DND-41 (cell line): ENCODE data around the gene SLC6A18.

Source experiments
- ATAC-seq: fragments of 200-7000 bp; cut with Tn5 transposase; 3 replicates; pipeline ENCODE4 v1.9.1; 2021; ENCODE audit warnings: low read depth; ENCODE audit not compliant: insufficient read depth
- DNase-seq: peaks from one replicate; pipeline ENCODE4 v3.0.0-alpha.2; 2020
- H2AFZ ChIP-seq: 2 replicates; pipeline ENCODE4 v1.6.0; 2012; ENCODE audit warnings: low read depth, low read length
- H3K27ac ChIP-seq: 2 replicates; pipeline ENCODE4 v1.5.1; 2012; ENCODE audit warnings: low read length, inconsistent platforms
- H3K27me3 ChIP-seq: fragments of 200-600 bp; sonication (generic); 2 replicates; pipeline ENCODE4 v1.6.0; 2012; ENCODE audit warnings: low read length, mild to moderate bottlenecking, inconsistent platforms; ENCODE audit not compliant: insufficient read depth, poor library complexity
- H3K36me3 ChIP-seq: 2 replicates; pipeline ENCODE4 v1.5.1; 2012; ENCODE audit warnings: low read length, inconsistent platforms; ENCODE audit not compliant: insufficient read depth
- H3K4me1 ChIP-seq: 2 replicates; pipeline ENCODE4 v1.5.1; 2012; ENCODE audit warnings: mild to moderate bottlenecking, low read length; ENCODE audit not compliant: insufficient read depth
- H3K4me2 ChIP-seq: 2 replicates; pipeline ENCODE4 v1.6.0; 2012; ENCODE audit warnings: mild to moderate bottlenecking, moderate library complexity, low read length, inconsistent platforms; ENCODE audit not compliant: insufficient read depth
- H3K4me3 ChIP-seq, 2 experiments: fragments of 200-600 bp in 1 of 2; shearing (Covaris generic) in 1 of 2; 2 replicates each; pipeline ENCODE4 v1.5.1; 2012 to 2016; ENCODE audit warnings: inconsistent platforms in 2 of 2, low read length in 2 of 2, mild to moderate bottlenecking in 2 of 2, low read depth in 1 of 2, moderate library complexity in 1 of 2
- H3K79me2 ChIP-seq: 2 replicates; pipeline ENCODE4 v1.6.0; 2012; ENCODE audit warnings: low read length, inconsistent platforms; ENCODE audit not compliant: insufficient read depth
- H3K9ac ChIP-seq: 2 replicates; pipeline ENCODE4 v1.6.0; 2012; ENCODE audit warnings: low read depth, mild to moderate bottlenecking, inconsistent platforms, low read length, moderate library complexity
- H3K9me3 ChIP-seq: 2 replicates; pipeline ENCODE4 v1.5.1; 2012; ENCODE audit warnings: low read length, moderate library complexity, mild to moderate bottlenecking, inconsistent platforms; ENCODE audit not compliant: insufficient read depth, severe bottlenecking
- H4K20me1 ChIP-seq: 2 replicates; pipeline ENCODE4 v1.6.0; 2012; ENCODE audit warnings: low read length; ENCODE audit not compliant: insufficient read depth
- EZH2 ChIP-seq: IDR thresholded peaks from 3 replicates; pipeline ENCODE4 v1.6.1; 2012; ENCODE audit warnings: borderline replicate concordance, low read depth, mild to moderate bottlenecking, moderate library complexity, low read length, inconsistent platforms; ENCODE audit not compliant: severe bottlenecking
- TF ChIP-seq, protein P1 (sequence below): IDR thresholded peaks from 2 replicates; pipeline ENCODE4 v1.5.1; 2012; ENCODE audit warnings: borderline replicate concordance, low read length, moderate library complexity, mild to moderate bottlenecking; ENCODE audit not compliant: poor library complexity, severe bottlenecking; ENCODE audit errors: extremely low read depth

The SLC6A18 gene

DNA sequence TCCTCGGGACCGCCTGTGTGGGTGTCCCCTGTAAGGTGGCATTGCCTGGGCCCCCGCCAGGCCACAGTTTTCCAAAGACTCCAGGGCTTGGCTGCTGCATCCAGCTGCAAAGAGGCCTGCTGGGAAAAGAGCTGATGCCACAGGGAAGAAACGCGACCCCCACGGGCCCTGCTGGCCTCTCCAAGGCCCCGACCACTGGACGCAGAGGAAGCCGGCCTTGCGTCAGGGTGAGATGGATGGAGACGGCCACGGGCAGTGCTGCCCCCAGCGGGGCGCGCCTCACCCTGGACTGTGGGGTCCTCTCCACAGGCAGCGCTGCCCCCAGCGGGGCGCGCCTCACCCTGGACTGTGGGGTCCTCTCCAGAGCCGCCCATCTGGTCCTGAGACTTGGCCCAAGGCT, 45.1 kb upstream of the SLC6A18 start:
- Histone ChIP-seq H3K36me3 (no peaks in the 10 kb centered on the region), H3K27ac (no peak overlapping the region), H3K4me2 (no peak overlapping the region), H4K20me1 (no peaks in the 10 kb centered on the region), H3K4me1 (no peaks in the 10 kb centered on the region), H3K79me2 (no peaks in the 10 kb centered on the region), H3K4me3 (no peak overlapping the region), H2AFZ (no peak overlapping the region), H3K27me3 (no peaks in the 10 kb centered on the region), H3K9me3 (no peaks in the 10 kb centered on the region), H3K9ac (no peak overlapping the region)
- ATAC-seq (no peak), DNase-seq (no peak)
- TF ChIP-seq, protein P1, sequence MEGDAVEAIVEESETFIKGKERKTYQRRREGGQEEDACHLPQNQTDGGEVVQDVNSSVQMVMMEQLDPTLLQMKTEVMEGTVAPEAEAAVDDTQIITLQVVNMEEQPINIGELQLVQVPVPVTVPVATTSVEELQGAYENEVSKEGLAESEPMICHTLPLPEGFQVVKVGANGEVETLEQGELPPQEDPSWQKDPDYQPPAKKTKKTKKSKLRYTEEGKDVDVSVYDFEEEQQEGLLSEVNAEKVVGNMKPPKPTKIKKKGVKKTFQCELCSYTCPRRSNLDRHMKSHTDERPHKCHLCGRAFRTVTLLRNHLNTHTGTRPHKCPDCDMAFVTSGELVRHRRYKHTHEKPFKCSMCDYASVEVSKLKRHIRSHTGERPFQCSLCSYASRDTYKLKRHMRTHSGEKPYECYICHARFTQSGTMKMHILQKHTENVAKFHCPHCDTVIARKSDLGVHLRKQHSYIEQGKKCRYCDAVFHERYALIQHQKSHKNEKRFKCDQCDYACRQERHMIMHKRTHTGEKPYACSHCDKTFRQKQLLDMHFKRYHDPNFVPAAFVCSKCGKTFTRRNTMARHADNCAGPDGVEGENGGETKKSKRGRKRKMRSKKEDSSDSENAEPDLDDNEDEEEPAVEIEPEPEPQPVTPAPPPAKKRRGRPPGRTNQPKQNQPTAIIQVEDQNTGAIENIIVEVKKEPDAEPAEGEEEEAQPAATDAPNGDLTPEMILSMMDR, result no peak
- no peak for TF ChIP-seq EZH2

DNA sequence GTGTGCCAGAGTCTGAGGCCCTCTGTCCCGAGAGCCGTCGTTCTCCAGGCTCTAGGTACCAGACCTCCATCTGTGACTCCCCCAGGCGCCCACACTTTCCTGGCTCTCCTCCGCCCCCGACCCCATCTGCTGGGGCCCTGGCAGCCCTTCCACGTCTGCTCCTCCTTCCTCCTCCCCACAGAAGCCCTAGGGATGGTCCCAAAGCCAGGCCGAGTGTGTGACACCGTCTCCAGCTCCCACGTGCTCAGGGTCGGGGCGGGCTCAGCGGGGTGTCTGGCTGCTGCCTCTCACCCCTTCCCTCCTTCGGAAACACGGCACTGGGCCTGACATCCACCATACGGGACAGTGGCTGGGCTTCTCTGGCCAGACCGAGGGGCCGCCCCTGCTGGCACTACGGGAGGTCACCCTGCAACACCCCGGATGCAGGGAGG, 44.3 kb upstream of the SLC6A18 start:
- no peaks in the 10 kb centered on the region for H3K79me2 ChIP-seq
- ATAC-seq (no peak), DNase-seq (no peak)
- no peaks in the 10 kb centered on the region for H3K9me3 ChIP-seq
- no peaks in the 10 kb centered on the region for H3K36me3 ChIP-seq
- no peak overlapping the region for H3K9ac ChIP-seq
- no peak overlapping the region for H3K4me3 ChIP-seq
- H4K20me1 ChIP-seq, result no peaks in the 10 kb centered on the region
- no peak overlapping the region for H2AFZ ChIP-seq
- no peak overlapping the region for H3K27ac ChIP-seq
- no peaks in the 10 kb centered on the region for H3K4me1 ChIP-seq
- no peaks in the 10 kb centered on the region for H3K27me3 ChIP-seq
- H3K4me2 ChIP-seq, result no peak overlapping the region
- TF ChIP-seq EZH2, result no peak
- TF ChIP-seq, protein P1, result no peak

DNA sequence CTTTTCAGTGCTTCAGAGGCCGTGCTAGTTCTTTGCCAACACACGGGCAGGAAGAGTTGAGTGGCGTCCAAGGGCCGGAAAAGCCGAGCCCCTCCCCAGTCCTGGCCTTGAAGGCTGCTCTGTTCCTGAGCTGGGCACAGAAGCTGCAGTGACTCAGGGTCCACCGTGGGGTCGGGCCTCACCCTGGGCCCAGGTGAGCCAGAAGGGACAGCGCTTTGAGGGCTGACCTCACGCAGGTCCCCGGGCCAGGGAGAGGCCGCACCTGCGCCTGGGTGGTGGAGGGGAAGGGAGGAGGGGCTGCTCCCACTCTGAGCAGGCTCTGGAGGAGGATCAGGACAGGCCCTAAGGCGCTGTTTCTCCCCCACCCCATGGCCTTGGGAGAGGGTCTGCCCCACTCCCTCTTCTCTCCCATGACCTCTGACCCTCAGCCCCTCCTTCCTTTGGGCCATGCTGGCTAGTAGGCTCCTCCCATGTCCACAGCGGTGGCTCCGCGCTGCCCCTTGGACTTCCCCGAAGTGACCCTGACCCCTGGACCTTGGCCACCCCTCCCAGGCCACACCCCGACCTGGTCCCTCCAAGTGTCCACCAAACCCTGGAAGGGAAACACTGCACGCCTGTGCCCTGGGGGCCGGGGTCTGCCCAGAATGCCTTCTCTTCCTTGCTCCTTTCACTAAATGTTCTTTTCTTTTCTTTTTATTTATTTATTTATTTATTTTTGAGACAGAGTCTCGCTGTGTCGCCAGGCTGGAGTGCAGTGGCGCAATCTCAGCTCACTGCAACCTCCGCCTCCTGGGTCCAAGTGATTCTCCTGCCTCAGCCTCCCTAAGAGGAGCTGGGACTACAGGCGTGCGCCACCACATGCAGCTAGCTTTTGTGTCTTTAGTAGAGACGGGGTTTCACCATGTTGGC, 43.5 kb upstream of the SLC6A18 start:
- H3K79me2 ChIP-seq, result no peaks in the 10 kb centered on the region
- ATAC-seq (no peak; the same call in 2 of the 3 replicates), DNase-seq (no peak)
- no peaks in the 10 kb centered on the region for H3K27me3 ChIP-seq
- no peaks in the 10 kb centered on the region for H4K20me1 ChIP-seq
- TF ChIP-seq, protein P1, result no peak
- TF ChIP-seq EZH2, result no peak
- H2AFZ ChIP-seq, result no peak overlapping the region
- no peaks in the 10 kb centered on the region for H3K4me1 ChIP-seq
- H3K36me3 ChIP-seq, result no peaks in the 10 kb centered on the region
- H3K9me3 ChIP-seq, result no peaks in the 10 kb centered on the region
- H3K4me3 ChIP-seq, result no peak overlapping the region
- H3K27ac ChIP-seq, result no peak overlapping the region
- H3K4me2 ChIP-seq, result no peak overlapping the region
- no peak overlapping the region for H3K9ac ChIP-seq
